Neuronal stem cell (in vitro differentiated cells): ENCODE data around the gene ZNF628.

Experiments
- DNase-seq: peaks from one replicate; pipeline ENCODE4 v3.0.0-alpha.2; 2013; ENCODE audit warnings: low spot score
- H2AFZ ChIP-seq: one replicate; pipeline ENCODE4 v1.6.1; 2013; ENCODE audit warnings: mild to moderate bottlenecking, low read length, inconsistent platforms
- H2AK5ac ChIP-seq: 2 replicates; pipeline ENCODE4 v1.6.1; 2013; ENCODE audit warnings: low read depth, mild to moderate bottlenecking, inconsistent platforms, low read length, moderate library complexity, mixed read lengths
- H2BK120ac ChIP-seq: 2 replicates; pipeline ENCODE4 v1.6.1; 2013; ENCODE audit warnings: low read depth, mild to moderate bottlenecking, inconsistent platforms, low read length, moderate library complexity, mixed read lengths
- H2BK12ac ChIP-seq: one replicate; pipeline ENCODE4 v1.6.1; 2013; ENCODE audit warnings: low read length, inconsistent platforms
- H2BK15ac ChIP-seq: 2 replicates; pipeline ENCODE4 v1.6.1; 2013; ENCODE audit warnings: mild to moderate bottlenecking, low read length, inconsistent platforms, mixed read lengths
- H2BK5ac ChIP-seq: one replicate; pipeline ENCODE4 v1.6.1; 2013; ENCODE audit warnings: inconsistent platforms, mild to moderate bottlenecking, low read length, moderate library complexity
- H3K14ac ChIP-seq: one replicate; pipeline ENCODE4 v1.6.1; 2013; ENCODE audit warnings: low read length, inconsistent platforms
- H3K18ac ChIP-seq: 2 replicates; pipeline ENCODE4 v1.6.1; 2013; ENCODE audit warnings: low read length, inconsistent platforms
- H3K23ac ChIP-seq: 2 replicates; pipeline ENCODE4 v1.6.1; 2013; ENCODE audit warnings: low read depth, mild to moderate bottlenecking, mixed read lengths, low read length, inconsistent platforms; ENCODE audit not compliant: poor library complexity
- H3K27ac ChIP-seq: replicated peaks from 3 replicates; pipeline ENCODE4 v1.5.1; 2013; ENCODE audit warnings: low read length, inconsistent platforms
- H3K27me3 ChIP-seq, 3 experiments: 2 replicates each; pipeline ENCODE4 v1.6.1; 2013; ENCODE audit warnings: low read length in 3 of 3, mild to moderate bottlenecking in 2 of 3, inconsistent platforms in 1 of 3, low read depth in 1 of 3, mixed read lengths in 1 of 3, moderate library complexity in 1 of 3; ENCODE audit not compliant: control insufficient read depth in 3 of 3, insufficient read depth in 3 of 3
- H3K36me3 ChIP-seq, 2 donors: replicated peaks in 1 of 2; 2 replicates each; pipeline ENCODE4 v1.6.1; 2013; ENCODE audit warnings: low read length in 2 of 2; ENCODE audit not compliant: control insufficient read depth in 2 of 2, insufficient read depth in 2 of 2
- H3K4ac ChIP-seq: 2 replicates; pipeline ENCODE4 v1.6.1; 2013; ENCODE audit warnings: inconsistent platforms, mild to moderate bottlenecking, low read length, moderate library complexity
- H3K4me1 ChIP-seq, 2 donors: 1 replicate in 1 of 2; 2 replicates in 1 of 2; pipeline ENCODE4 v1.6.1; 2013; ENCODE audit warnings: low read length in 2 of 2, low read depth in 1 of 2; ENCODE audit not compliant: control insufficient read depth in 2 of 2, insufficient read depth in 1 of 2
- H3K4me2 ChIP-seq: one replicate; pipeline ENCODE4 v1.6.1; 2013; ENCODE audit warnings: mild to moderate bottlenecking, low read length, inconsistent platforms; ENCODE audit not compliant: insufficient read depth, poor library complexity, severe bottlenecking
- H3K4me3 ChIP-seq, 2 donors: 2 replicates each; pipeline ENCODE4 v1.5.1; 2013; ENCODE audit warnings: low read length in 2 of 2, mild to moderate bottlenecking in 2 of 2, inconsistent platforms in 1 of 2, moderate library complexity in 1 of 2
- H3K79me1 ChIP-seq: one replicate; pipeline ENCODE4 v1.6.1; 2013; ENCODE audit warnings: low read depth, mild to moderate bottlenecking, inconsistent platforms, low read length, moderate library complexity
- H3K9ac ChIP-seq: one replicate; pipeline ENCODE4 v1.6.1; 2013; ENCODE audit warnings: mild to moderate bottlenecking, low read depth, low read length, inconsistent platforms; ENCODE audit not compliant: poor library complexity
- H3K9me3 ChIP-seq, 2 donors: replicated peaks in 1 of 2; 2 replicates each; pipeline versions ENCODE3 to v1.6.1; 2013; ENCODE audit warnings: low read length in 2 of 2, mild to moderate bottlenecking in 2 of 2, inconsistent platforms in 1 of 2, low read depth in 1 of 2, mixed read lengths in 1 of 2, moderate library complexity in 1 of 2; ENCODE audit not compliant: control insufficient read depth in 2 of 2, insufficient read depth in 1 of 2
- H4K8ac ChIP-seq: one replicate; pipeline ENCODE4 v1.6.1; 2013; ENCODE audit warnings: low read depth, mild to moderate bottlenecking, inconsistent platforms, low read length, moderate library complexity
- H4K91ac ChIP-seq: one replicate; pipeline ENCODE4 v1.6.1; 2013; ENCODE audit warnings: low read length, low read depth, mild to moderate bottlenecking, inconsistent platforms; ENCODE audit not compliant: poor library complexity
- WGBS, 2 donors: extraction: QIAGEN DNeasy Blood & Tissue Kit; methylation state at CpG; one replicate each; pipeline ENCODE4 v1.1.7; 2013; ENCODE audit warnings: missing lambda C conversion rate in 2 of 2, mixed read lengths in 1 of 2; ENCODE audit not compliant: insufficient read length in 2 of 2, insufficient replicate concordance in 1 of 2; ENCODE audit errors: extremely low coverage in 2 of 2; 5-methylcytosine and 5-hydroxymethylcytosine counted together

Gene ZNF628

DNA sequence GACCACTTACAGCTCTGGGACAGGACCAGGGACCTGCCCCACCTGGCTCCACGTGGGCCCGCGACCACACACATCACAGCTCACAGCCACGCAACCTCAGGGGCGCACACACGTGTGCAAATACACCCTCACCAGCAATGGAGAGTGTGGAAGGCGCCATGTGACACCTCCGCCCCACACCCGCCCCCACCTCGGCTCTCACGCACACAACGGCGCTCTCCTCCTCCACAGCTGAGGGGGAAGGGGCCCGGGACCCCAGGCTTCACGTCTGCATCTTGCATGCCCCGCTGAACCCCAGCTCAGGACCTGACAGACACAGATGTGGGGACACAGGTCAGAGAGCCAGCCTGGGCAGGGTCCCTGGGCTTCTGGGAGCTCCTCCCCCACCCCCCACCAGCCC, 26.9 kb upstream of the ZNF628 start:
- no peak overlapping the region for H4K91ac ChIP-seq
- no peak for DNase-seq

GRCh38 chr19:55451163-55451964, 25.1 kb upstream of the ZNF628 start:
- Histone ChIP-seq H2BK5ac (peak overlapping the region; percentile 53), H3K9ac (peak overlapping the region; percentile 44), H3K4me1 (peaks cover 8 to 18% of the 10 kb centered on the region in 2 donors), H2AK5ac (peak overlapping the region; percentile 37), H2BK12ac (no peak overlapping the region), H3K27me3 (peaks cover 9 to 54% (median 15%) of the 10 kb centered on the region in 3 experiments), H3K14ac (no peak overlapping the region), H3K23ac (peak overlapping the region; percentile 43), H3K18ac (peak overlapping the region; percentile 94), H4K8ac (no peak overlapping the region), H3K27ac (no peak overlapping the region), H2BK15ac (peak overlapping the region; percentile 89), H3K4me2 (peak overlapping the region; percentile 96), H2BK120ac (no peak overlapping the region), H3K4ac (no peak overlapping the region), H3K4me3 (peak overlapping the region; percentile 56 to 66), H3K79me1 (peaks cover 2% of the 10 kb centered on the region), H4K91ac (no peak overlapping the region), H3K9me3 (peaks cover 0 to 2% of the 10 kb centered on the region in 2 donors), H3K36me3 (peaks cover 0 to 10% of the 10 kb centered on the region in 2 donors), H2AFZ (peak overlapping the region; percentile 92)
- no peak for DNase-seq
- no CpG with 5 or more reads among the region's 80 CpGs for WGBS, 2 donors

More for the DNA sequence above, 26.9 kb upstream of the ZNF628 start:
- no peaks in the 10 kb centered on the region for H3K36me3 ChIP-seq
- no CpG with 5 or more reads among the region's 16 CpGs for WGBS, 2 donors
- peak overlapping the region; percentile 92 for H2BK15ac ChIP-seq
- peaks cover 2% of the 10 kb centered on the region for H3K79me1 ChIP-seq
- H3K4me2 ChIP-seq, result no peak overlapping the region
- H3K23ac ChIP-seq, result peak overlapping the region; percentile 46
- H3K14ac ChIP-seq, result peak overlapping the region; percentile 85
- peak overlapping the region; percentile 88 for H3K18ac ChIP-seq
- no peak overlapping the region for H4K8ac ChIP-seq
- peak overlapping the region; percentile 96 for H2BK12ac ChIP-seq
- H2AK5ac ChIP-seq, result peak overlapping the region; percentile 97
- no peak overlapping the region for H3K27ac ChIP-seq
- peaks cover 8 to 18% of the 10 kb centered on the region in 2 donors for H3K4me1 ChIP-seq
- H3K9me3 ChIP-seq, result peaks cover 0 to 2% of the 10 kb centered on the region in 2 donors
- peak overlapping the region; percentile 66 for H3K9ac ChIP-seq
- H3K4ac ChIP-seq, result no peak overlapping the region
- peaks cover 13 to 70% (median 28%) of the 10 kb centered on the region in 3 experiments for H3K27me3 ChIP-seq
- H2AFZ ChIP-seq, result peak overlapping the region; percentile 48
- peak overlapping the region; percentile 68 for H2BK5ac ChIP-seq
- peak overlapping the region in 1 of 2 donors; percentile 66 for H3K4me3 ChIP-seq
- H2BK120ac ChIP-seq, result no peak overlapping the region

GRCh38 chr19:55451965-55452748, 24.3 kb upstream of the ZNF628 start:
- H3K27me3 ChIP-seq, result peaks cover 9 to 49% (median 9%) of the 10 kb centered on the region in 3 experiments
- H3K79me1 ChIP-seq, result peaks cover 2% of the 10 kb centered on the region
- H3K18ac ChIP-seq, result peak overlapping the region; percentile 85
- H2BK12ac ChIP-seq, result no peak overlapping the region
- H2BK120ac ChIP-seq, result no peak overlapping the region
- no peak overlapping the region for H3K27ac ChIP-seq
- peaks cover 0 to 12% of the 10 kb centered on the region in 2 donors for H3K36me3 ChIP-seq
- peak overlapping the region; percentile 8 for H3K14ac ChIP-seq
- H3K9me3 ChIP-seq, result peaks cover 0 to 2% of the 10 kb centered on the region in 2 donors
- peak overlapping the region; percentile 43 for H3K23ac ChIP-seq
- DNase-seq, result no peak
- no peak overlapping the region for H4K91ac ChIP-seq
- no peak overlapping the region for H4K8ac ChIP-seq
- peak overlapping the region; percentile 53 for H2BK5ac ChIP-seq
- no CpG with 5 or more reads among the region's 57 CpGs for WGBS, 2 donors
- peak overlapping the region; percentile 63 for H2AK5ac ChIP-seq
- peak overlapping the region; percentile 96 for H3K4me2 ChIP-seq
- peak overlapping the region; percentile 92 for H2AFZ ChIP-seq
- H3K9ac ChIP-seq, result peak overlapping the region; percentile 92
- peak overlapping the region; percentile 56 to 71 for H3K4me3 ChIP-seq
- H2BK15ac ChIP-seq, result peak overlapping the region; percentile 67
- H3K4ac ChIP-seq, result no peak overlapping the region
- H3K4me1 ChIP-seq, result peaks cover 8 to 18% of the 10 kb centered on the region in 2 donors
